Nephron progenitor cell (in vitro differentiated cells): ENCODE results near the gene SPTBN4.
A peak's percentile ranks its signal among the peaks of the same experiment; 100 is the strongest.

Experiments
- DNase-seq: peaks from one replicate; pipeline ENCODE4 v3.0.0; 2021
- H3K27ac Mint-ChIP-seq: 2 replicates; pipeline ENCODE4 v1.8.0; 2021; ENCODE audit warnings: mild to moderate bottlenecking, moderate library complexity, mixed read lengths
- H3K27me3 Mint-ChIP-seq: 2 replicates; pipeline ENCODE4 v1.8.0; 2021; ENCODE audit warnings: mild to moderate bottlenecking, low read depth, mixed read lengths; ENCODE audit not compliant: poor library complexity
- H3K36me3 Mint-ChIP-seq: 2 replicates; pipeline ENCODE4 v1.8.0; 2021; ENCODE audit warnings: low read depth, mixed read lengths
- H3K4me1 Mint-ChIP-seq: 2 replicates; pipeline ENCODE4 v1.8.0; 2021; ENCODE audit warnings: mixed read lengths
- H3K4me3 Mint-ChIP-seq: 2 replicates; pipeline ENCODE4 v1.8.0; 2021; ENCODE audit warnings: mild to moderate bottlenecking, moderate library complexity, mixed read lengths
- H3K9me3 Mint-ChIP-seq: 2 replicates; pipeline ENCODE4 v1.8.0; 2021; ENCODE audit warnings: mild to moderate bottlenecking, moderate library complexity, mixed read lengths
- TF ChIP-seq, protein P1 (sequence below): fragments of 200-600 bp; sonication (generic); IDR thresholded peaks from 2 replicates; pipeline ENCODE4 v1.5.0; 2021; ENCODE audit warnings: antibody characterized with exemption

Gene SPTBN4

DNA sequence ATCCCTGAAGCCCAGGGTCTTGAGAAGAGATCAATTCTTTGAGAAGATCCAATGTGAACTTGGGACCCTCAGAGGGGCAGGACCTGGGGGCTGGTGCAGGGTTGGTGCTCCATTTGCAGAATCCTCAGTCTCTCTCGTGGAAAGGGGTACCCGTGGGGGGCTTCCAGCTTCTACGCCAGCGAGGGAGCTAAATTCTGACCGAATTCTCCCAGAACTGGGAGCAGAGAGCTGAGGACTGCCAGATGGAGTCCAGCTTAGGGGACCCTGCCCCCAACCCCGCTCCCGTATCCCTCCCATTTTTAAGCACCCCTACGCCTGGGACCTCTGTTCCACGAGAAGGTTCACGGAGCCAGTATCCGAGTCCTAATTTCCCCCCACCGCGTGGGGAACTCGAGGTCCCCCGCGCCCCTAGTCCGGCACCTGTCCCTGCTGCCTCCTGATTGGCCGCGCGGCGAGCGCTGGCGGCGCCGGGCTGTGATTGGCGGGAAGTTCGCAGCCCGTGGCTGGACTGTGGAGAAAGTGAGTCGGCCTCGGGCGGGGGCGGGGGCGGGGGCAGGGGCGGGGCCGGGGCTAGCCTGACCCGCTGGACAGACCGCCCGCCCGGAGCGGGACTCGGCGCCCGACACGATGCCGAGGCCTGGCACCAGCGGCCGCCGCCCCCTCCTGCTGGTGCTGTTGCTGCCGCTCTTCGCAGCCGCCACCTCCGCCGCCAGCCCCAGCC lies 130.0 kb downstream of the SPTBN4 start:
- Mint-ChIP-seq H3K36me3 (peaks cover 6% of the 10 kb centered on the region), H3K9me3 (no peaks in the 10 kb centered on the region), H3K27me3 (peaks cover 59% of the 10 kb centered on the region), H3K27ac (no peak overlapping the region), H3K4me1 (peaks cover 41% of the 10 kb centered on the region), H3K4me3 (peak overlapping the region; percentile 91)
- DNase-seq: peak; percentile 75
- TF ChIP-seq, protein P1, sequence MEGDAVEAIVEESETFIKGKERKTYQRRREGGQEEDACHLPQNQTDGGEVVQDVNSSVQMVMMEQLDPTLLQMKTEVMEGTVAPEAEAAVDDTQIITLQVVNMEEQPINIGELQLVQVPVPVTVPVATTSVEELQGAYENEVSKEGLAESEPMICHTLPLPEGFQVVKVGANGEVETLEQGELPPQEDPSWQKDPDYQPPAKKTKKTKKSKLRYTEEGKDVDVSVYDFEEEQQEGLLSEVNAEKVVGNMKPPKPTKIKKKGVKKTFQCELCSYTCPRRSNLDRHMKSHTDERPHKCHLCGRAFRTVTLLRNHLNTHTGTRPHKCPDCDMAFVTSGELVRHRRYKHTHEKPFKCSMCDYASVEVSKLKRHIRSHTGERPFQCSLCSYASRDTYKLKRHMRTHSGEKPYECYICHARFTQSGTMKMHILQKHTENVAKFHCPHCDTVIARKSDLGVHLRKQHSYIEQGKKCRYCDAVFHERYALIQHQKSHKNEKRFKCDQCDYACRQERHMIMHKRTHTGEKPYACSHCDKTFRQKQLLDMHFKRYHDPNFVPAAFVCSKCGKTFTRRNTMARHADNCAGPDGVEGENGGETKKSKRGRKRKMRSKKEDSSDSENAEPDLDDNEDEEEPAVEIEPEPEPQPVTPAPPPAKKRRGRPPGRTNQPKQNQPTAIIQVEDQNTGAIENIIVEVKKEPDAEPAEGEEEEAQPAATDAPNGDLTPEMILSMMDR: no peak

DNA sequence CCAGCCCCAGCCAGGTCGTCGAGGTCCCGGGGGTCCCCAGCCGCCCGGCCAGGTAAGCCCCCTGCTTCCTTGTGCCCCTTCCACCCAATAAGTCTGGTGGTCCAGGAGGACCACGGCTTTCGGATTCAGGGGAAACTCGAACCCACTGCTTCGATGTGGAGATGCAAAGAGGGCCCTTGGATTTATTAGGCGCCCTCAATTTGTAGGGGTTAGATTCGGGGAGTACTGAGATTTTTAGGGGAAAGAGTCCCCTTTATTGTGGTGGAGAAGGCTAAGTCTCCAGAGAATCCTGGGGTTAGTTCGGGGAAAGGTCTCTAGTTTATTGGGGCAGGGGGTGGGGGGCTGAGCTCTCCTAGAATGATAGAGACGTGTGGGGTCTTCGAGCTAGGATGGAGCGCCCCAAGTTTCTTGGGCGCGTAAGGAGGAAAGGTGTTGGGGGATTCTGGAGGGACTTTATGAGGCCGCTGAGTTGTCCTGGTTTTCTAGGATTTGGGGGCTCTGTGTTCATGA lies 130.6 kb downstream of the SPTBN4 start:
- Mint-ChIP-seq H3K36me3 (no peaks in the 10 kb centered on the region), H3K9me3 (no peaks in the 10 kb centered on the region), H3K27ac (peak overlapping the region; percentile 23), H3K27me3 (peaks cover 64% of the 10 kb centered on the region), H3K4me1 (peaks cover 45% of the 10 kb centered on the region), H3K4me3 (peak overlapping the region; percentile 91)
- no peak for DNase-seq
- TF ChIP-seq, protein P1: no peak

- TF ChIP-seq, protein P1: peak; percentile 98
- H3K4me3 Mint-ChIP-seq: peak overlapping the region; percentile 91
- peaks cover 72% of the 10 kb centered on the region for H3K27me3 Mint-ChIP-seq
- peak overlapping the region; percentile 92 for H3K27ac Mint-ChIP-seq
- peak; percentile 95 for DNase-seq
- H3K36me3 Mint-ChIP-seq: no peaks in the 10 kb centered on the region
- H3K9me3 Mint-ChIP-seq: no peaks in the 10 kb centered on the region
- peaks cover 53% of the 10 kb centered on the region for H3K4me1 Mint-ChIP-seq
Observed at GRCh38 chr19:40598121-40598917, 131.5 kb downstream of the SPTBN4 start.

DNA sequence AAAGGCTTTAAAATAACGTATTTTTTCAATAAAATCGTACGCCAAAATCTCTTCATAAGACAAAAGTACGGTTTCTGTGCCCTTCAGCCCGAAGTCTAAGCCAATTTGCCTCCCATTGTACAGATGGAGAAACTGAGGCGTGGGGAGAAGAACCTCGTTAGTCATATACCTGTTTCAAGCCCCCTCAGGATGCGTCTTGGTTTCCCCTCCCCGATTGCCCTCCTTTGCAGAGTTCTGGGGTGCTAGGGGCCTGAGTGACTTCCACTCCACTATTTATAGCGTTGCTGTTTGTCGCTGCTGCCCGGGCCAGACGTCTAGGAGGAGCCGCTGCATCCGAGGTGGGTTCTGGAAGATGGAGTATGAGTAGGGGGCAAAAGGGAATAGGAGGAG lies 132.1 kb downstream of the SPTBN4 start:
- Mint-ChIP-seq H3K4me1 (peaks cover 58% of the 10 kb centered on the region), H3K27ac (no peak overlapping the region), H3K4me3 (peak overlapping the region; percentile 91), H3K36me3 (no peaks in the 10 kb centered on the region), H3K27me3 (peaks cover 74% of the 10 kb centered on the region), H3K9me3 (no peaks in the 10 kb centered on the region)
- TF ChIP-seq, protein P1: no peak
- DNase-seq: no peak

DNA sequence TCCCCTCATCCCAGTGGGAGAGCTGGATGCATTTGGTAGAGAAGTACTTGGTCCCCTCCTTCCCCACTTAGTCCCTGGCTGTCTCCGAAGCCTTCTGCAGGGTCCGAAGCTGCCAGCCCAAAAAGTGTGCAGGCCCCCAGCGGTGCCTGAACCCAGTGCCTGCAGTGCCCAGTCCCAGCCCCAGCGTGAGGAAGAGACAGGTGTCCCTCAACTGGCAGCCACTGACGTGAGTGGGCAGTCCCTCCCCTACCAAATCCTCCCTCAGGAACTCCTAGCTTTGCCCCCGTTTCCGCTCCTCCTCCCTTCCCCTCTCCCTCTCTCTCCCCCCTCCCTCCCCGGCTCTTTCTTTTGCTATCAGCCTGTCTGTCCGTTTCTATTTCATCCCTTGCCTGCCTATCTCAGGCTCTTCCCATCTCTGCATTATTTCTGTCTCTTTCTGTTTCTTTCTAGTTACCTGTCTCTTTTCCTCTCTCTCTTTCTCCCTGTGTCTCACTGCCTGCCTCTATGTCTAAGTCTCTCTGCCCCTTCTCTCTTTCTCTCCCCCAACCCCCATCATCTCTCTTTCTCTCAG lies 132.6 kb downstream of the SPTBN4 start:
- no peak for DNase-seq
- peaks cover 74% of the 10 kb centered on the region for H3K27me3 Mint-ChIP-seq
- TF ChIP-seq, protein P1: no peak
- H3K36me3 Mint-ChIP-seq: no peaks in the 10 kb centered on the region
- H3K4me1 Mint-ChIP-seq: peaks cover 58% of the 10 kb centered on the region
- no peaks in the 10 kb centered on the region for H3K9me3 Mint-ChIP-seq
- H3K27ac Mint-ChIP-seq: no peak overlapping the region
- H3K4me3 Mint-ChIP-seq: peak overlapping the region; percentile 91
